Upper lobe of left lung (tissue), 4 donors: ENCODE measurements around the gene RNF31.

Experiments used
- EP300 ChIP-seq, 4 donors: sonication (generic); formaldehyde crosslinking; IDR thresholded peaks; one replicate each; pipeline ENCODE4 v1.5.1; 2017; ENCODE audit warnings: antibody characterized with exemption in 4 of 4, control low read depth in 2 of 4
- POLR2A ChIP-seq, 4 donors: fragments of 450-650 bp; IDR thresholded peaks; one replicate each; pipeline ENCODE4 v1.5.1; 2016 to 2017; ENCODE audit warnings: antibody characterized with exemption in 4 of 4, mild to moderate bottlenecking in 2 of 4
- POLR2AphosphoS5 ChIP-seq, 2 donors: sonication (generic); formaldehyde crosslinking; IDR thresholded peaks; one replicate each; pipeline ENCODE4 v1.5.1; 2017; ENCODE audit warnings: antibody characterized with exemption in 2 of 2
- TF ChIP-seq, protein P1 (sequence below), 6 experiments: fragments of 450-650 bp in 4 of 6; fragments of 200-600 bp in 2 of 6; sonication (generic) in 2 of 6; IDR thresholded peaks; one replicate each; pipeline ENCODE4 v1.5.1; 2016 to 2019; ENCODE audit warnings: antibody characterized with exemption in 6 of 6

DNA sequence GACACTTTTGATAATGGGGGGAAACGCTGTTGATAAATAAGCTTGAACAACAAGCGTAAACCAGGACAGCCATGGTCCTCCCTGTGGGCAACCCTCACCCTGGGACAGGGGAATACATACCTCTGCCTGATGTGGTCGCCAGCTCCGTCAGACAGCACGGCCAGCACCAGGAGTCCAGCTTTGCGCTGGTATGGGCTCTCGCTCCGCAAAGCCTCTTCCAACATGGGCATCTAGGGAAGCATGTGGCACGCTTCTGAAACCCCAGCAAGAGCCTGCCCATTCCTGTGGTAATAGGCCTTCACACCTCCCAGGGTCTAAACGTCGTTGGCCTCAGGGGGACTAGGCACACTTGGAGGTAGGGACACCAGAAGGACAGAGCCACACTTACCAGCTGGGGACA lies 38.4 kb downstream of the RNF31 start:
- TF ChIP-seq, protein P1, sequence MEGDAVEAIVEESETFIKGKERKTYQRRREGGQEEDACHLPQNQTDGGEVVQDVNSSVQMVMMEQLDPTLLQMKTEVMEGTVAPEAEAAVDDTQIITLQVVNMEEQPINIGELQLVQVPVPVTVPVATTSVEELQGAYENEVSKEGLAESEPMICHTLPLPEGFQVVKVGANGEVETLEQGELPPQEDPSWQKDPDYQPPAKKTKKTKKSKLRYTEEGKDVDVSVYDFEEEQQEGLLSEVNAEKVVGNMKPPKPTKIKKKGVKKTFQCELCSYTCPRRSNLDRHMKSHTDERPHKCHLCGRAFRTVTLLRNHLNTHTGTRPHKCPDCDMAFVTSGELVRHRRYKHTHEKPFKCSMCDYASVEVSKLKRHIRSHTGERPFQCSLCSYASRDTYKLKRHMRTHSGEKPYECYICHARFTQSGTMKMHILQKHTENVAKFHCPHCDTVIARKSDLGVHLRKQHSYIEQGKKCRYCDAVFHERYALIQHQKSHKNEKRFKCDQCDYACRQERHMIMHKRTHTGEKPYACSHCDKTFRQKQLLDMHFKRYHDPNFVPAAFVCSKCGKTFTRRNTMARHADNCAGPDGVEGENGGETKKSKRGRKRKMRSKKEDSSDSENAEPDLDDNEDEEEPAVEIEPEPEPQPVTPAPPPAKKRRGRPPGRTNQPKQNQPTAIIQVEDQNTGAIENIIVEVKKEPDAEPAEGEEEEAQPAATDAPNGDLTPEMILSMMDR (IDR thresholded peaks at IDR 0.05), result no peak
- TF ChIP-seq EP300 (IDR thresholded peaks at IDR 0.05) (no peak), POLR2AphosphoS5 (IDR thresholded peaks at IDR 0.05) (no peak), POLR2A (IDR thresholded peaks at IDR 0.05) (no peak)
